DMS79 treated with DMSO at 0.1 percent for 48 hours (cell line): Measurements from ENCODE around the gene DGKI.

Experiments
- DNase-seq: peaks from one replicate; lab custom pipeline; 2025; lab: John Stamatoyannopoulos, UW

DGKI gene

DNA sequence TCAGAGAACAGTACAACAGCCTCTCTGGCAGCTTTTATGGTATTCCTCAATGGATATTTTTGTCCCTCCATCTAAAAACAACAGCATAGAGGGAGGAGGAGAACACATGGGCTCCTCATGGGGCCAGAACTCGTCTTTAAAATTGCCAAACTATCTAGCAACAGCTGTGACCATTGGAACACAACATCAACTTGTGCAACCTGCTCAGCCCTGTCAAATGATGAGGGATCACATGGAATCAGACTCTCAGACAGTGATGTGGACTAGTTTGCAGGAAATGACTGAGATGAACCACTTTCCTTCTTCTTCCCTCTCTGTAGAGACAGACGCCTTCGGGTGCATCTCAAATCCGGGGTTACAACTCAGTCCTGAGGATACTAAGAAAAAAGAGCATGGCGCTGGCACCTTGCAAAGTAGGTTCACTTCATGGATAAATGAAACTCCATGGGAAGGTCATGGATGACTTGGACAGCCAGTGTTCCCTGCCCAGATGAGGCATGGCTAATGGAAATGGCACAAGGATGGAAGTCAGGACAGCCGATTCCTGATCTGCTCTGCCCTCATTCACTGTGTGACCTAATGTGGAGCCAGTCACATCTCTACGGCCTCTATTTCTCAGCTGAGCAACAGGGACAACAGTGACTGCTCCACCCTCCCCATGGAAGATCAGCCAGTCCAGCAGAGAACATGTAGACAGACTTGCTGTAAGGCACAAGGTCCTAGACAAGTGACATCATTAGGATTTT is 24.6 kb upstream of the DGKI start:
- no peak for DNase-seq

DNA sequence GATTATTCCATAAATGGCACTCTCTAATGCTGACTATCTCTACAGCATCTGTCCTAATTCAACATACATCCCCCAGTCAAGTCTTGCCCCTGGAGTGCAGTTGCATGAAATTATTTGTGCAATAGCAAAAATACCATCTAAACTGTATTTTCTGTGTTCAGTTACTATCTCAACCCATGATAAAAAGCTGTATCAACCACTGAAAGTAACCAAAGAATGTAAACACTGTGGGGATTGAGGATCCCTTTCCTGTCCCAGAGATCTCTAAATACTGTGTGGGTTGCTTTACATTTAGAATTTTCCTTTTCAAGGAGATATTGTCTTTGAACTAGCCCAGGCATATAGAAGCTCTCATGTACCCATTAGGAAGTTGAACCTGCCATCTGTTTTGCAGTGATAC is 23.9 kb upstream of the DGKI start:
- no peak for DNase-seq

DNA sequence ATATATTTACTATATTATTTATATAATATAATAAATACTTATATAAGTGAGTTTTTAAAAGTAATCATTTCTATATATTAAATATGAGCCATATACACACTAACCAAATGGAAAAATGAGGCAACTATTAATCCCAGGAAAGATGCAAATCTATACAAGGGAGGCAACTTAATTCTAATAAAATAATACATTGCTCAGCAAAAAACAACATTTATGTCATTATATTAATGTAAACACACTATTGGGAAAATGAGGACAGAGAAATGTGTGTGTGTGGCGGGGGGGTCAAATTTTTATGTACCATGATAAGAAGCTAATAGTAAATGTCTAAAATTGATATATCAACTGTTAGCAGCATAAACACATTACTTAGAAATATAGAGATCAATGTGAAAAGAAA is 23.3 kb upstream of the DGKI start:
- no peak for DNase-seq

GRCh38 chr7:137869260-137869659 is 22.5 kb upstream of the DGKI start:
- no peak for DNase-seq

DNA sequence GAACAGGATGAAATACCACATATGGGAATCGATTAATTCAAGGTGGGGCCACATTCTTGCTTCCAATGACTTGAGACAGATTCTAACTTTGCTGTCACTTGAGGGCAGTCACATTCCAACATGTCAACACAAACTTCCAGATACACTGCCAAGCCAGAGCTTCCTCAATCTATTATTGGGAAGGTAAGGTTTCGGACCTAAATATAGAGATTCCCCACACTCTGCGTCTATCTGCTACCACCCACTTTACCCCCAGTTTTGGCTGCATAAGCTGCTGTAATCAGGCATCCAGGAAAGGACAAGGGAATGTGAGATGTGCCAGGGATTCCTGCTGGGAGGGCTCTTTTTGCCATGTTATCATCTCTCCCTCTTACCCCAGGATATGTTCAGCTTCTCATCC is 20.5 kb upstream of the DGKI start:
- no peak for DNase-seq

- no peak for DNase-seq
Observed at GRCh38 chr7:137865764-137866163, 19.0 kb upstream of the DGKI start.

DNA sequence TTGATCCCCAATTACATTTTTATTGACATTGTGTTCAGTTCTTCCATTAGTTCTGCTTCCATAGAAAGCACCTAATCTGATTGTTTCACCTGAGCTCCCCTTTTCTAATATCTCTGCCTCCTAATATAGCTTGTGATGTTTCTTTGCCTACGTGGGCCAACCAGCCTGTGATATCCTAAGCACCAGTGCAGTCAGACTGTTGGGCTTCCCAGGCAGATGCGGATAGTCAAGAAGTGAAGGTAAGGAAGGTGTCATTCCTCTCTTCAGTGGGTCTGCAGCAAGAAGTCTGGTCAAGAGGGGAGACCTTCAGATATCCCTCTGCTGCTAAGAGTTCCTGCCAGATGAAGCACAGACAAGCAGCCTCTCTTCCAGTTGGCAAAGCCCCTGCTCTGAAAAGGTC is 16.2 kb upstream of the DGKI start:
- DNase-seq, result no peak

DNA sequence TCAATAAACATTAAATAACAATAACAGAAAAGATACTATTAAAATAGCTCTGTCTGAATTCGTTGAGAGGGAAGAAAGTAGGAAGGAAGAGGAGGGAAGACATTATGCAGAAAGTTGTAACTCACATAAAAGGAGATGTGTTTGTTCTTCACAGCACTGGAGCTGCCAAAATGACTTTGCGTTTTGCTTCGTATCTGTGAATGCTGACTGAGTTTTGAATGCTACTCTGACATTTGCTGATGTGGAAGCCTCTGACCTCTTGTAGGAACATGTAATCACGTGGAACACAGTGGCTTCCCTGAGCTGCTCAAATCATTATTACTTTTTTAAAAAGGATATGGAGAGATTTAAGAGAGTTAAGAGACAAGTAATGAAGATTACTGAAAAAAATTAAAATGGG is 15.6 kb upstream of the DGKI start:
- no peak for DNase-seq

- no peak for DNase-seq
Observed at GRCh38 chr7:137860542-137860941, 13.8 kb upstream of the DGKI start.

- DNase-seq, result no peak
Observed at GRCh38 chr7:137853053-137853452, 6.3 kb upstream of the DGKI start.

DNA sequence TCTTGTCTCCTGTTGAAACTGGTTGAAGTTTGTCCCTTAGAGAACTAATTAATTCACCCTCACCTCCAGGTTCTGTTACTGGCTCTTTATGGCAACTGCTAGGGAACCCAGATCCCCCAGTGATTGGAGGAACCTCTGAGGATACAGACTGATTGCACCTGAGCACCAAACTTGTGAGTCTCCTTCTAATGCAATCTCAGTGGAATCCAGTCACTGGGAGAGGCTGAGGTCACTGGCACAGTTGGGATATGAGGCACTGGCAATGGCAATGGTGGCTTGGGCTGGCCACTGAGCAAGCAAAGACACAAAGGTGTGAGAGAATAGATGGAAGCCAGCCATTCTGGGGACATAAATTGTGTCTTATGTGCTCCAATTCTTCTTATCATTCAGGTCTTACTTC is 5.3 kb upstream of the DGKI start:
- DNase-seq, result no peak

- no peak for DNase-seq
Observed at GRCh38 chr7:137850972-137851945, 4.5 kb upstream of the DGKI start.

DNA sequence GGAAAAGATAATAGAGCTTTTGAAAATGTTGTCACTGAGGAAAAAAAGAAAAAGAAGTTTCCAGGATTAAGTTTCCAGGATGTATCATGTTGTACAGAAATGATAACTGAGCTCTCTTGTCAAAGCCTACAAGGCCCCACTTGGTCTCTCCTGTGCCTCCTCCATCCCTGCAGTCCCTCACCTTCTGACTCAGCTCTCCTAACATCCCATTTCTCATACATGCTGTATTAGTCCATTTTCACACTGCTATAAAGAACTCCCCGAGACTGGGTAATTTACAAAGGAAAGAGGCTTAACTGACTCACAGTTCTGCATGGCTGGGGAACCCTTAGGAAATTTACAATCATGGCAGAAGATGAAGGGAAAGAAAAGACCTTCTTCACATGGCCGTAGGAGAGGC is 3.8 kb upstream of the DGKI start:
- no peak for DNase-seq

- no peak for DNase-seq
Observed at GRCh38 chr7:137848095-137848494, 1.3 kb upstream of the DGKI start.

- DNase-seq, result no peak
Observed at GRCh38 chr7:137847568-137848050, 835 bp upstream of the DGKI start.

DNA sequence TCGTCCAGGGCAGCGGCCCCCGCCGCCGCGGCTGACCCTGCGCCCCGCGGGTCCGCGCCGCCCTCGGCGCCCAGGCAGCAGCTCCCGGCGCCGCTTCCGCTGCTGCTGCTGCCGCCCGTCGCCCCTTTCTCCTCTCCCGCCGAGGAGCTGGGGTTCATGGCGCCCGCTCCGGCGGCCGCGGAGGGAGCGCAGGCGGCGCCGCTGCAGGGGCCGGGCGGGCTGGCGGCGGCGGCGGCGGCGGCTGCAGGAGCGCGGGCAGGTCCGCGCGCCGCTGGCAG is 286 bp downstream of the DGKI start:
- DNase-seq, result no peak

- no peak for DNase-seq
Observed at GRCh38 chr7:137844677-137845425, 1.9 kb downstream of the DGKI start.

DNA sequence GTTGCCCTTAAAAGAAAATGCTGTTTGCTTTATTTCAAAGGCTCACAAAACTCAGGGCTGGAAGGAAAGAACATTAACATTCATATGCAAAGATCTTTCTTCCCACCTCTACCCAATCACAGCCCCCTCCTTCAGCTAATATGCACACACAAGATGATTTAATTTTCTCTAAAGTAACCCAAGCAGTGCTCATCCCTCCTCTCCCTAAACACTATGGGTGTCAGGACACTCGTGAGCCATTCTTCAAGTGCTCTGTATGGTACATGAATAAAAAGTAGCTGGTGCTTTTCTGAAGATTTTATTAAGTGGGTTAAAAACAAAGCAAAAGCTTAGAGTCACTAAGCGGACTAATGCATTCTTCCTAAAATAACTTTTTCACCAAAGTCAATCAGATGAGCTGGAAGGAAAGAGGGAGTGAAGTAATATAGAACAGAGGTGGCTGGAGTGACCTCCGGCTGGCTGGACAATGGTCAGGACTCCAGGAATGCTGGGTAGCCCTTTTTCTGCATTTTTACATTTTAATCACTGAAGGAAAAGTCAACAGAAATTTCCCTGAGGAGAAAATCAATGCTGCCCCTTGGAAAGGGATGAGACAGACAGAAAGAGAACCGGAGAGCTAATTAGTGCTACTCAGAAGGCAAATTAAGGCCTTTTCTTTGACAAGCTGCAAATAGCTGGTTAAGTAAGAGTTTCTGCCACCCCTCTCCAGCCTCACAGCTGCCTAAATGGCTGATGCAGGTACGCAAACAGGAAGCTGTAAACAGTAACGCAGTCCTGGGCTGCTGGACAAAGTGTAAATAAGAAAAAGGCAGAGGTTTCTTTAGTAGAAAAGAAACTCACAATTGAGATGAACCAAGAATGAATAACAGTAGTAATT is 6.6 kb downstream of the DGKI start:
- DNase-seq, result no peak

DNA sequence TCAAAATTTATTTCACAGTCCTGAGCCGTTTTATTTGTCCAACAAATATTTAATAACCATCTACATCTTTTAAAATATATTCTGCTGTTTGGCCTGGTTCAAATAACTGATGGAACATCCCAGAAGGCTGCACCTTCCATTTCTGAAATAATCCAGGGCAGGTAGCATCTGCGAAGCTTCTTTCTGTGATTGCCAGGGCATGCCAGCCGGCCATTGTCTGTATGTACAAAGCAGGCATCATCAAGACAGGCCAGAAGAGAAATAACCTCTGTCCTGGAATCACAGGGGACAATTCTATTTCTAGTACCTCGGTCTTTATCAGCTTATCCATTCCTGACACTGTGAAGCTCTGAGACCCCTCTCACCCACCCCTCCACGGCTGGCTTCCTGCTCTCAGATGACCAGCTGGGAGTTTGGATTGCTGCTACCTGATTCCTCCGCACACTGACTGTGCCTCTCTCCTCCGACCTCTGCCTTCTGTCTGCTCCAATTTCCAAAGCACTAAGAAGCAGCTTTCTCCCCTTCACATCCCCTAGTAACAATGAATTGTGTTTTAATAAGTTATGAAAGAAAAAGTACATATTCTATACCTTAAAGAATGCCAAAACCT is 8.0 kb downstream of the DGKI start:
- DNase-seq, result no peak

- DNase-seq, result no peak
Observed at GRCh38 chr7:137836541-137836940, 10.2 kb downstream of the DGKI start.

- DNase-seq, result no peak
Observed at GRCh38 chr7:137836113-137836509, 10.7 kb downstream of the DGKI start.
